H9 (cell line): Measurements from ENCODE around the gene CORO7. TPM values are rescaled to one million over a fixed set of nuclear protein-coding genes. Genes with fewer than 3 reads are reported as not detected.

ENCODE experiments used
- DNase-seq: peaks from one replicate; pipeline ENCODE4 v3.0.0-alpha.2; 2017
- H2AFZ ChIP-seq: one replicate; pipeline ENCODE4 v1.6.1; 2013; ENCODE audit warnings: mild to moderate bottlenecking, low read length, control low read depth, moderate library complexity
- H2AK5ac ChIP-seq: 2 replicates; pipeline ENCODE4 v1.6.1; 2013; ENCODE audit warnings: low read length, control low read depth, mixed read lengths; ENCODE audit not compliant: insufficient read length
- H2BK120ac ChIP-seq: one replicate; pipeline ENCODE4 v1.6.1; 2013; ENCODE audit warnings: low read depth, mild to moderate bottlenecking, low read length, control low read depth, inconsistent platforms; ENCODE audit not compliant: poor library complexity, severe bottlenecking
- H2BK12ac ChIP-seq: 2 replicates; pipeline ENCODE4 v1.6.1; 2013; ENCODE audit warnings: low read length, control low read depth, mixed read lengths, low read depth; ENCODE audit not compliant: insufficient read length
- H2BK15ac ChIP-seq: 2 replicates; pipeline ENCODE4 v1.6.1; 2013; ENCODE audit warnings: low read depth, low read length, control low read depth
- H2BK20ac ChIP-seq: one replicate; pipeline ENCODE4 v1.6.1; 2013; ENCODE audit warnings: low read depth, mild to moderate bottlenecking, low read length, control low read depth, inconsistent platforms; ENCODE audit not compliant: poor library complexity, severe bottlenecking
- H2BK5ac ChIP-seq: 2 replicates; pipeline ENCODE4 v1.6.1; 2013; ENCODE audit warnings: low read length, control low read depth, mixed read lengths; ENCODE audit not compliant: insufficient read length
- H3K14ac ChIP-seq: 2 replicates; pipeline ENCODE4 v1.6.1; 2013; ENCODE audit warnings: low read length, control low read depth; ENCODE audit not compliant: insufficient read depth
- H3K18ac ChIP-seq: 2 replicates; pipeline ENCODE4 v1.6.1; 2013; ENCODE audit warnings: low read depth, mild to moderate bottlenecking, mixed read lengths, low read length, control low read depth; ENCODE audit not compliant: insufficient read length
- H3K23ac ChIP-seq: 2 replicates; pipeline ENCODE4 v1.6.1; 2013; ENCODE audit warnings: low read length, control low read depth, mixed read lengths, low read depth; ENCODE audit not compliant: insufficient read length
- H3K23me2 ChIP-seq: 2 replicates; pipeline ENCODE4 v1.6.1; 2013; ENCODE audit warnings: low read depth, mild to moderate bottlenecking, mixed read lengths, low read length, control low read depth; ENCODE audit not compliant: insufficient read length, poor library complexity, severe bottlenecking
- H3K27ac ChIP-seq: 2 replicates; pipeline ENCODE4 v1.5.1; 2013; ENCODE audit warnings: low read length, control low read depth, mixed read lengths, low read depth; ENCODE audit not compliant: insufficient read length
- H3K27me3 ChIP-seq: 2 replicates; pipeline ENCODE4 v1.6.1; 2013; ENCODE audit warnings: low read length, control low read depth, inconsistent platforms; ENCODE audit not compliant: insufficient read depth
- H3K4ac ChIP-seq: 2 replicates; pipeline ENCODE4 v1.6.1; 2013; ENCODE audit warnings: low read depth, mild to moderate bottlenecking, control low read depth, inconsistent platforms, low read length, moderate library complexity
- H3K4me1 ChIP-seq: 2 replicates; pipeline ENCODE4 v1.6.1; 2013; ENCODE audit warnings: low read length, control low read depth, inconsistent platforms; ENCODE audit not compliant: insufficient read depth
- H3K4me2 ChIP-seq: 2 replicates; pipeline ENCODE4 v1.6.1; 2013; ENCODE audit warnings: low read length, control low read depth, mixed read lengths; ENCODE audit not compliant: insufficient read length, insufficient read depth
- H3K56ac ChIP-seq: 2 replicates; pipeline ENCODE4 v1.6.1; 2013; ENCODE audit warnings: low read depth, mild to moderate bottlenecking, mixed read lengths, low read length, control low read depth; ENCODE audit not compliant: insufficient read length
- H3K79me1 ChIP-seq: 2 replicates; pipeline ENCODE4 v1.6.1; 2013; ENCODE audit warnings: low read depth, mild to moderate bottlenecking, moderate library complexity, low read length, control low read depth, inconsistent platforms; ENCODE audit not compliant: insufficient read depth, poor library complexity, severe bottlenecking
- H3K79me2 ChIP-seq: 2 replicates; pipeline ENCODE4 v1.6.1; 2013; ENCODE audit warnings: low read length, control low read depth, inconsistent platforms; ENCODE audit not compliant: insufficient read depth
- H3K9ac ChIP-seq: 2 replicates; pipeline ENCODE4 v1.6.1; 2013; ENCODE audit warnings: low read length, control low read depth, mixed read lengths; ENCODE audit not compliant: insufficient read length; ENCODE audit errors: extremely low read depth
- H3K9me3 ChIP-seq: one replicate; pipeline ENCODE4 v1.6.1; 2013; ENCODE audit warnings: low read depth, low read length, inconsistent platforms; ENCODE audit not compliant: control insufficient read depth
- H3T11ph ChIP-seq: one replicate; pipeline ENCODE4 v1.6.1; 2013; ENCODE audit warnings: mild to moderate bottlenecking, low read length, control low read depth, inconsistent platforms
- H4K20me1 ChIP-seq: one replicate; pipeline ENCODE4 v1.6.1; 2013; ENCODE audit not compliant: control insufficient read depth, insufficient read length, insufficient read depth
- H4K5ac ChIP-seq: 2 replicates; pipeline ENCODE4 v1.6.1; 2013; ENCODE audit warnings: low read depth, mild to moderate bottlenecking, mixed read lengths, low read length, control low read depth; ENCODE audit not compliant: insufficient read length
- H4K8ac ChIP-seq: replicated peaks from 2 replicates; pipeline ENCODE4 v1.6.1; 2013; ENCODE audit warnings: low read length, control low read depth, mixed read lengths, low read depth; ENCODE audit not compliant: insufficient read length
- H4K91ac ChIP-seq: 2 replicates; pipeline ENCODE4 v1.6.1; 2013; ENCODE audit warnings: low read depth, mild to moderate bottlenecking, moderate library complexity, mixed read lengths, low read length, control low read depth; ENCODE audit not compliant: insufficient read length
- H3K27ac Mint-ChIP-seq, 3 experiments: 2 replicates in 2 of 3; 3 replicates in 1 of 3; pipeline ENCODE4 v1.8.0; 2020 to 2021; ENCODE audit warnings: mixed read lengths in 3 of 3, mild to moderate bottlenecking in 1 of 3, moderate library complexity in 1 of 3
- H3K27me3 Mint-ChIP-seq: 2 replicates; pipeline ENCODE4 v1.8.0; 2021; ENCODE audit warnings: low read depth, mild to moderate bottlenecking, moderate library complexity, mixed read lengths
- H3K36me3 Mint-ChIP-seq, 3 experiments: 2 replicates in 2 of 3; 3 replicates in 1 of 3; pipeline ENCODE4 v1.8.0; 2020 to 2021; ENCODE audit warnings: low read depth in 3 of 3, mixed read lengths in 3 of 3; ENCODE audit not compliant: insufficient read depth in 1 of 3
- H3K4me1 Mint-ChIP-seq, 2 experiments: 2 replicates each; pipeline ENCODE4 v1.8.0; 2020; ENCODE audit warnings: mixed read lengths in 2 of 2
- H3K4me3 Mint-ChIP-seq, 2 experiments: 2 replicates in 1 of 2; 3 replicates in 1 of 2; pipeline ENCODE4 v1.8.0; 2020 to 2021; ENCODE audit warnings: mild to moderate bottlenecking in 2 of 2, mixed read lengths in 2 of 2, moderate library complexity in 1 of 2
- H3K9me3 Mint-ChIP-seq, 2 experiments: 2 replicates in 1 of 2; 3 replicates in 1 of 2; pipeline ENCODE4 v1.8.0; 2020; ENCODE audit warnings: mild to moderate bottlenecking in 2 of 2, mixed read lengths in 2 of 2, moderate library complexity in 1 of 2
- CTCF ChIP-seq: fragments of 200-600 bp; sonication (generic); conservative IDR thresholded peaks from 3 replicates; pipeline ENCODE4 v1.8.0; 2021; ENCODE audit warnings: antibody characterized with exemption, mild to moderate bottlenecking
- WGBS: extraction: QIAGEN DNeasy Blood & Tissue Kit; methylation state at CpG from one replicate; pipeline ENCODE4 v1.1.7; 2013; ENCODE audit warnings: missing lambda C conversion rate, low lambda C conversion rate, mixed read lengths; ENCODE audit not compliant: insufficient read length; ENCODE audit errors: extremely low coverage; 5-methylcytosine and 5-hydroxymethylcytosine counted together
- total RNA-seq: library from RNA; stranded (reverse); gene quantifications from 2 replicates; pipeline ENCODE4 v1.2.1, GENCODE V29; 2021

CORO7 gene
- total RNA-seq, 1 experiment from 2014 or later = 38.4 TPM

- WGBS = no CpG with 5 or more reads among the region's 59 CpGs
- Mint-ChIP-seq H3K4me1 (peaks cover 16 to 34% of the 10 kb centered on the region in 2 experiments), H3K36me3 (peaks cover 0 to 3% (median 2%) of the 10 kb centered on the region in 3 experiments; a peak in 4 of 7 replicates), H3K27me3 (no peaks in the 10 kb centered on the region), H3K27ac (0 out of 7 replicates have a peak overlapping the region, but pooled peaks of 1 of the 3 experiments have one; percentile 48), H3K9me3 (no peaks in the 10 kb centered on the region), H3K4me3 (no peak overlapping the region)
- Histone ChIP-seq H3K4me2 (no peak overlapping the region), H3K9me3 (no peaks in the 10 kb centered on the region), H4K8ac (no peak overlapping the region), H2AFZ (no peak overlapping the region), H3K14ac (no peak overlapping the region), H2AK5ac (no peak overlapping the region), H4K20me1 (no peaks in the 10 kb centered on the region), H3K18ac (no peak overlapping the region), H3K56ac (no peak overlapping the region), H2BK15ac (no peak overlapping the region), H3K79me2 (no peaks in the 10 kb centered on the region), H2BK20ac (no peak overlapping the region), H3K79me1 (no peaks in the 10 kb centered on the region), H3K23ac (no peak overlapping the region), H2BK12ac (no peak overlapping the region), H3K27ac (no peak overlapping the region), H3K4me1 (peaks cover 3% of the 10 kb centered on the region; the same call in 1 of the 2 replicates), H4K5ac (no peak overlapping the region), H3K23me2 (no peaks in the 10 kb centered on the region), H4K91ac (no peak overlapping the region), H3K4ac (no peak overlapping the region), H3K9ac (no peak overlapping the region), H3T11ph (no peak overlapping the region), H3K27me3 (no peaks in the 10 kb centered on the region), H2BK120ac (no peak overlapping the region), H2BK5ac (no peak overlapping the region)
- DNase-seq = no peak
- no peak for TF ChIP-seq CTCF
These were observed 35.1 kb downstream of the CORO7 start for GRCh38 chr16:4381072-4381934.
